ENCODE data around the gene MYL11.

Gene MYL11

DNA sequence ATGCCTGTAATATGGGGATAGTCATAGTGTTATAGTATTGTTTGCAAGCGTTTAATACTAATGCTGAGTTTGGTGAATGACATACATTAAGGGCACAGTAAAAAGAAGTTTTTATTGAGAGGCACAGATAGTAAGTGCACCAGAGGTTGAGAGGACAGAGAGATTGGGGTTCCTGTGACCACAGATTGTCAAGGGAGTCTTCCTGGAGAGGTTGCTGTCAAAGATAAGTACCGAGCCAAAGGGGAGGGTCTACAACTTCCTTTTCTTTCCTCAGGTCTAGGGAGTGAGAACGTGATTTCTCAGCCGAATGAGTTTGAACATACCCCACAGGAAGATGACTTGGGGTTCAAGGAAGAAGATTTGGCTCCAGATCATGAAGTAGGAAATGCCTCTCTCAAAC, 22.5 kb downstream of the MYL11 start:
- DNase-seq, result no peak

DNA sequence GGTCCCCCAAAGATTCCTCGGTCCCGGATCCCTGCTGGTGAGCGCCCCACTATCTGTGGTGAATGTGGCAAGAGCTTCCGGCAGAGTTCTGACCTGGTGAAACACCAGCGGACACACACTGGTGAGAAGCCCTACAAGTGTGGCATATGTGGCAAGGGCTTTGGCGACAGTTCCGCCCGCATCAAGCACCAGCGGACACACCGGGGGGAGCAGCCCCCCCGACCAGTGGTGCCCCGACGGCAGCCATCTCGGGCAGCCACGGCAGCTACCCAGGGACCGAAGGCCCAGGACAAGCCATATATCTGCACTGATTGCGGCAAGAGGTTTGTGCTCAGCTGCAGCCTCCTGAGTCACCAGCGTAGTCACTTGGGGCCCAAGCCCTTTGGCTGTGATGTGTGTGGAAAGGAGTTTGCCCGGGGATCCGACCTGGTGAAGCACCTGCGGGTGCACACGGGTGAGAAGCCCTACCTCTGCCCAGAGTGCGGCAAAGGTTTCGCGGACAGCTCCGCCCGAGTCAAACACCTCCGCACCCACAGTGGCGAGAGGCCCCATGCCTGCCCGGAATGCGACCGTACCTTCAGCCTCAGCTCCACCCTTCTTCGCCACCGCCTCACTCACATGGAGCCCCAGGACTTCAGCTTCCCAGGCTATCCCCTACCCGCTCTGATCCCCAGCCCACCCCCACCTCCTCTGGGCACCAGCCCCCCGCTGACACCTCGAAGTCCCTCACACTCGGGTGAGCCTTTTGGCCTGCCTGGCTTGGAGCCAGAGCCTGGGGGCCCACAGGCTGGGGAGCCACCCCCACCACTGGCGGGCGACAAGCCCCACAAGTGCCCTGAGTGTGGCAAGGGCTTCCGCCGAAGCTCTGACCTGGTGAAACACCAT, 23.4 kb downstream of the MYL11 start:
- DNase-seq, result no peak

DNA sequence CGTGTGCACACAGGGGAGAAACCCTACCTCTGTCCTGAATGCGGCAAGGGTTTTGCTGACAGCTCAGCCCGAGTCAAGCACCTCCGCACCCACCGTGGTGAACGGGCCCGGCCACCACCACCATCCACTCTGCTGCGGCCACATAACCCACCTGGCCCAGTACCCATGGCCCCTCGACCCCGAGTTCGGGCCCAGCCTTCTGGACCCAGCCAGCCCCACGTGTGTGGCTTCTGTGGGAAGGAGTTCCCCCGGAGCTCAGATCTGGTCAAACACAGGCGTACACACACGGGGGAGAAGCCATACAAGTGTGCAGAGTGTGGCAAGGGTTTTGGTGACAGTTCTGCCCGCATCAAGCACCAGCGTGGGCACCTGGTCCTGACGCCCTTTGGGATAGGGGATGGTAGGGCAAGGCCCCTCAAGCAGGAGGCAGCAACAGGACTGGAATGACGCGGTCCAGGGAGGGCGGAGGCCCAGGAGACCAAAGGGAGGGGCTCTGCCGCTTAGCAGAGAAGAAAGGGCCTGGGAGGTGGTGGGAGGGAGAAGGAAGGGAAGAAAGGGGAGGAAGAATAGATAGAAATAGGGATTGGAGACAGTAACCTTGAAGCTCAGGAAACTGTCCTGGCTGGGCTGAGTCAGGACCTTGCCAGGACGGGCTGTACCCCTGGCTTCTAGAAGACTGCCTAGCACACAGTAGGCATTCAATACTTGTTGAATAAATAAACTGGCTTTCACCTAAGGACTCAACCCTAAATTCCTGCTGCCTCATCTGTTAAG, 24.2 kb downstream of the MYL11 start:
- DNase-seq, result no peak

DNA sequence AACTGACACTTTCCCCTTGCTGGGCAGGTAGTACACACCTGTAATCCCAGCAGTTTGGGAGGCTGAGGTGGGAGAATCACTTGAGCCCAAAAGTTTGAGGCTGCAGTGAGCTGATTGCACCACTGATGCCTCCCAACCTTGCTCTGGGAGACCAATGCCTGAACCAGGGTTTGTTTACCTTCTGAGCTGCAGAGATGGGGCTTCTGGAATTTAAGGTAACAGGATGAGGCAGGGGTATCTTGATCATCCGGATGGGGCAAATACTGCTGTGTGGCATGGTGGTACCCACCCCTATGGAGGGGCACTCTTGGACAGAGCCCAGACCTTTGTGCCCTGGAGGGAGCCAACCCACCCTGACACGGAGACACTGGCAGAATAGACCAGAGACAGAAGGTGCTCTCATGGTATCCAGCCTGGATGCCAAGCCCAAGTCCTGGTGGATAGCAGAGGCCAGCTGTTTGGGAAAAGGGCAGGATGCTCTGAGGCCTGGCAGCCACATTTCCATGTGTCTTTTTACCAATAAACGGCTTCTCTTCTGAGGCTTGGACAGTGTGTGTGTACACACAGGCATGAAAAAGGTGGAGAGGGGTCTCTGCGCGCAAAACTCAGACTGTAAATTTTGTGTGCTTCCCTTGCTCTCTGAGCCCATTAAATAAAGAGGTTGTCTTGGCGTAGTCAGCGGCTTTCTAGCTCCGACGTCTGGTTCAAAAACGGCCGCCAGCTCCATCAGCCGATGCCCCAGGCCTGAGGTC, 25.0 kb downstream of the MYL11 start:
- DNase-seq, result no peak

- no peak for DNase-seq
Observed at GRCh38 chr16:30401768-30402425, 27.3 kb downstream of the MYL11 start.

DNA sequence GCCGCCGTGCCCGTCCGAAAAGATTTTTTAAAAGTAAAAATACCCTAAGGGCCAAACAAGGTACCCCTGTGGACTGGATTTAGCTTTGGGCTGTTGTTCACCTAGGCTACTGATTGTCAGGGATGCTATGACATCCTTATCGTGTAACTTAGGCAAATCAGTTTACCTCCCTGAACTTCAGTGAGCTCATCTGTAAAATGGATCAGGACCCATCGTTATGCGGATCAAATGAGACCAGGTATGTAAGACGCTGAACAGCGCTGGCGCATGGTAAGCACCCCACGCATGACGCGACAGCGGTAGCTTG, 32.1 kb downstream of the MYL11 start:
- no peak for DNase-seq

DNA sequence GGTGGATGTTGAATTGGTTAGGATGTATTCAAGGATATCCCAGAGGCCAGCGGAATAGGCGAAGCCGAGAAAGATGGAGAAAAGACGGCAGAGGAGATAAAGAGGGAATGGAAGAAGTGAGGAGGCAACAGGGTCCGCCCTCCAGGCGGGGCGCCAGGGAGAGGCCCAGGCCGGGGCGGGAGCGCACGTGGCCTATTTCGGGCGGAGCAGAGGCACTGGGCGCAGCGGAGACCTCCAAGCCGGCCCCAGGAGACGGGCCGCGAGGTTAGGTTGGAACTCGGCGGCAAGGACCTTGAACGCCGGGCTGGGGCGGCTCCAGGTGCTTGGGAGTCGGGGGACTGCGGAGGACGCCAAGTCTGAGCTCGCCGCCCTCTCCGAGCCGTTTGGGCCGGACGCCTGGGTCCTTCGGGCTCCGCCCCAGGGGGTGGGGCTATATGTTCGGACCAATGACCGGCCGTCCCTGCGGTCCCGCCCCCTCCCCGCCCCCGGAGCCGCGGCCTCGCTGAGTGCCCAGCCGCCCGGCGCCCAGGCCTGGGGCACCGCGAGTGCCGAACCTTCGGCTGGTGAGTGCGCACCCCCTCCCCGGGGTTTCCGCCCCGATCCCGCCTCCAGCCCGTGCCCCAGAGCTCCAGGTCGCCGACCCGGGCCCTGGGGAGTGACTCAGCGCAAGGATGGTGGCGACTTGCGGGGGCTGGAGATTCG, 32.7 kb downstream of the MYL11 start, which contains the start of gene ZNF771:
ZNF771 (plus strand) TSS at position 505 of the 702 bp plus-strand sequence. CDS start 448 bp downstream, outside the sequence.
- peak; percentile 73 for DNase-seq

- no peak for DNase-seq
Observed at GRCh38 chr16:30407804-30408534, 33.4 kb downstream of the MYL11 start.

GRCh38 chr16:30409125-30410060, 34.8 kb downstream of the MYL11 start:
- DNase-seq, result peak; percentile 85

GRCh38 chr16:30413112-30413806, 38.7 kb downstream of the MYL11 start:
- no peak for DNase-seq

- no peak for DNase-seq
Observed at GRCh38 chr16:30414159-30414558, 39.6 kb downstream of the MYL11 start.

DNA sequence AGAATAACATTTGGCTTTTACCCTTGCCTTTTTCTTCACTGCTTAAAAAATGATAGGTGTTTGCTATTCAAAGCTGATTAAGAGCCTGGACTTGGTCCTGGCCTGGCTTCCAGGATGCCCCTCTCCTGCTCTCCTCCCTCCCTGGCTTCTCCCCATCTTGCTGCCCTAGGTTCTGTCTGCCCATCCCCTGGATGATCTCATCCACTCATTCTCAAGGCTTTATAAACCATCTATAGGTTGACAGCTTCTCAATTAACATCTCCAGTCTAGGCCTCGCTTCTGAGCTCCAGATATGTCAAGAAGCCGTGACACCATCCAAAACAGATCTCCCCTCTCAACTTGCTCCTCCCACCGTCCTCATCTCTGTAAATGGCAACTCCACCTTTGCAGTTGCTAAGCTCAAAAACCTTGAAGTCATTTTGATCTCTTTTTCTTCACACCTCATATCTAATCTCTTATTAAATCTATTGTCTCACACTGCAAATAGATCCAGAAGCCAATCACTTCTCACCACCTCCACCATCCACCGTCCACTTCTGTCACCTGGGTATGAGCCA, 41.5 kb downstream of the MYL11 start:
- DNase-seq, result no peak

DNA sequence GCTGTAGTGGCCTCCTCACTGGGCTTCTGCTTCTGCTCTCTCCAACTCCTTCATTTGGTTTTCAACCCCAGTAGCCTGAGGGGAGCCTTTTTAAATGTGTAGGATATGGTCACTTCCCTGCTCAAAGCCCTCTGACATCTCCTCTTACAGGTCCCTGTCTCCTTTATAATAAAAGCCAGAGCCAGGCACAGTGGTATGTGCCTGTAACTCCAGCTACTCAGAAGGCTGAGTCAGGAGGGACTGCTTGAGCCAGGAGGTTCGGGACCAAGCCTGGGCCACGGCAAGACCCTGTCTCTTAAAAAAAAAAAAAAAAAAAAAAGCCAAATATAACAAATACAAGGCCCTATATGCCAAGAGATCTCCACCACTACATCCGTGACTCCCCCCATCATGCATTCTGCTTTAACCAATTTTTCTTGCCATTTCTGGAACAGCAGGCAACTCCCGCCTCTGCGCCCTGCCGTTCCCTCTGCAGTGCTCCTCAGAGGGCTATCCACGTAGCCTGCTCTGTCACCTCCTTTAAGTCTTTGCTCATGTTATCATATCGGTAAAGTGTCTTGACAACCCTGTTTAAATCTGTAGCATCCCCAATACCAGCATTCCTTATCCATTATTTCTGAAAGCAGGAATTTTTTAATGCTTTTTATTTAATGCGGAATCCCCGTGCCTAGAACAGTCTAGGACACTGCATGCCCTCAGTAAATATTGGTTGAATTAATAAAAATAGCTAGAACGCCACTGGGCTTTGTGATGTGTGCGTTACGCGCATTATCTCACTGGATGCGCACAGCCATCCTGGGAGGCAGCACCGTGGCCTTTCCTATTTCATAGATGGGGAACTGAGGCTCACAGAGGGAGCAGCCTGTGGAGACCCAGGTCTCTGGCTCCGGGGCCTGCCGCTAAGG, 42.3 kb downstream of the MYL11 start:
- DNase-seq, result no peak

DNA sequence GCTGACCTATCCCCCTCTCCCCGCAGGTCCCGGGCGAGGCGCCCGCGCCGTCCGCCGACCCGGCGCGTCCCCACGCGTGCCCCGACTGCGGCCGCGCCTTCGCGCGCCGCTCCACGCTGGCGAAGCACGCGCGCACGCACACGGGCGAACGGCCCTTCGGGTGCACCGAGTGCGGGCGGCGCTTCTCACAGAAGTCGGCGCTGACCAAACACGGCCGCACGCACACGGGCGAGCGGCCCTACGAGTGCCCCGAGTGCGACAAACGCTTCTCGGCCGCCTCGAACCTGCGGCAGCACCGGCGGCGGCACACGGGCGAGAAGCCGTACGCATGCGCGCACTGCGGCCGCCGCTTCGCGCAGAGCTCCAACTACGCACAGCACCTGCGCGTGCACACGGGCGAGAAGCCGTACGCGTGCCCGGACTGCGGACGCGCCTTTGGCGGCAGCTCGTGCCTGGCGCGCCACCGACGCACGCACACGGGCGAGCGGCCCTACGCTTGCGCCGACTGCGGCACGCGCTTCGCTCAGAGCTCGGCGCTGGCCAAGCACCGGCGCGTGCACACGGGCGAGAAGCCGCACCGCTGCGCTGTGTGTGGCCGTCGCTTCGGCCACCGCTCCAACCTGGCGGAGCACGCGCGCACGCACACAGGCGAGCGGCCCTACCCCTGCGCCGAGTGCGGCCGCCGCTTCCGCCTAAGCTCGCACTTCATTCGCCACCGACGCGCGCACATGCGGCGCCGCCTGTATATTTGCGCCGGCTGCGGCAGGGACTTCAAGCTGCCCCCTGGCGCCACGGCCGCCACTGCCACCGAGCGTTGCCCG, 43.1 kb downstream of the MYL11 start:
- peak; percentile 85 for DNase-seq

DNA sequence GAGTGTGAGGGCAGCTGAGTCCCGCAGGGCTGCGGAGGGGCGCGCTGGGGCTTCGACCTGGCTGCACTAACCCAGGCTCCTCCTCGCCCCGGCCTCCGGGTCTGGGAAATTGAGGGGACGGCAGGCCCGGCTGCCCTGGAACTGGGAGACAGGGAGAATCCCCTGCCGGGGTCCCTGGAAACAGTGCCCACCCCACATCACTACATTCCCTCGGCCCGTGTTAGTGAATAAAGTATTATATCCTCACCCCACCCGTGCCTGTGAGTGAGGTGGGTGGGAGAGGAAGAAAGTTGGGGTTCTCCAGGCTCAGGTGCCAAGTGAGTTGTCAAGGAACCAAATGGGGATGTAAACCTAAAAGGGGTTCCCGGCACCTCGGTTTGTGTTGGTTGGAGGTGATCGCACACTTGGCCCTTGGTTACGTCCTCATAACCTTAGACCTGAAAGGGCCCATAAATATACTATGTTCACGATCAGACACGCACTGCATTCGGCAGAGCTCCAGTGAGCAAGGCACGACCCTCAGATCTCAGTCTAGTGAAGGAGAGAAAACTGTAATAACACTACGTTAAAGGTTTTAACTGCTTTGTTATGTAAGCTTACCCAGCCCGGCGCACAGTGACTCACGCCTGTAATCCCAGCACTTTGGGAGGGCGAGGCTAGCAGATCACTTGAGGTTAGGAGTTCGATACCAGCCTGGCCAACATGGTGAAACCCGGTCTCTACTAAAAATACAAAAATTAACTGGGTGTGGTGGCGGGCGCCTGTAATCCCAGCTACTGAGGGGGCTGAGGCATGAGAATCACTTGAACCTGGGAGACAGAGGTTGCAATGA, 44.0 kb downstream of the MYL11 start:
- DNase-seq, result no peak

DNA sequence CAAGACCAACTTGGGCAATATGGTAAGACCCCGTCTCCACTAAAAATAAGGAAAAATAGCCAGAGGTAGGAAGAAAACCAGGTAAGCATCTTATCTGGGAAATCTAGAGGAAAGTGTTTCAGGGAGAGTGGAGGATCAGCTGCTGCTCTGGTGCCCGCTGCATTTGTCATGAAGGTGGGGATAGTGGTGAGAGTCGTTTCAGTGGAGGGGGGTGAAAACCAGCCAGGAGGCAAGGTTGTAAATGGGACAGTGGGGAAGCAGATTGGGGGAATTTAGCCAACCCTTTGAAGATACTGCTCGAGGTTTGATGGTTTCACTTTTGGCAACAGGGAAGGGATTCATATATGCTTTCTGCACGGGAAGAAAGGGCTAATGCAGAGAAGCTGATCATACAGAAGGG, 46.4 kb downstream of the MYL11 start:
- DNase-seq, result no peak
